HFFc6 (cell line): ENCODE results near the gene PLCB2. TPM values are rescaled to one million over a fixed set of nuclear protein-coding genes. Genes with fewer than 3 reads are reported as not detected.

ENCODE experiments used
- DNase-seq: peaks from one replicate; pipeline ENCODE4 v3.0.0-alpha.2; 2018
- H3K27ac Mint-ChIP-seq: 2 replicates; pipeline ENCODE4 v1.8.0; 2020; ENCODE audit warnings: mild to moderate bottlenecking, mixed read lengths
- H3K27me3 Mint-ChIP-seq: 2 replicates; pipeline ENCODE4 v1.8.0; 2021; ENCODE audit warnings: mild to moderate bottlenecking, moderate library complexity, mixed read lengths; ENCODE audit not compliant: insufficient read depth
- H3K36me3 Mint-ChIP-seq: 2 replicates; pipeline ENCODE4 v1.8.0; 2021; ENCODE audit warnings: low read depth, mixed read lengths
- H3K4me1 Mint-ChIP-seq: 2 replicates; pipeline ENCODE4 v1.8.0; 2020; ENCODE audit warnings: low read depth, mixed read lengths
- H3K4me3 Mint-ChIP-seq: 2 replicates; pipeline ENCODE4 v1.8.0; 2020; ENCODE audit warnings: mild to moderate bottlenecking, moderate library complexity, mixed read lengths
- H3K9me3 Mint-ChIP-seq: 2 replicates; pipeline ENCODE4 v1.8.0; 2020; ENCODE audit warnings: mild to moderate bottlenecking, mixed read lengths
- CTCF ChIP-seq: fragments of 200-600 bp; sonication (generic); IDR thresholded peaks from 2 replicates; pipeline ENCODE4 v1.5.0; 2021; ENCODE audit warnings: antibody characterized with exemption, mild to moderate bottlenecking
- total RNA-seq, 6 experiments: library from RNA; stranded (reverse); fragmentation: NEBNext Ultra II Directional; extraction: Animal tissue kit (Norgen Biotek cat#: 25700); gene quantifications; 2 replicates in 1 of 6; 3 replicates in 5 of 6; pipeline ENCODE4 v1.2.3, GENCODE V29; 2021

PLCB2 gene
- total RNA-seq, 6 experiments from 2014 or later = 0.12 to 1.0 (median 0.48) TPM

- no peak for TF ChIP-seq CTCF
- DNase-seq = no peak
- Mint-ChIP-seq H3K27me3 (peaks cover 10% of the 10 kb centered on the region), H3K4me3 (no peak overlapping the region), H3K27ac (no peak overlapping the region), H3K9me3 (no peaks in the 10 kb centered on the region), H3K36me3 (no peaks in the 10 kb centered on the region), H3K4me1 (peaks cover 3% of the 10 kb centered on the region)
Measured at GRCh38 chr15:40271685-40272484, 35.9 kb downstream of the PLCB2 start.

- TF ChIP-seq CTCF = no peak
Measured at GRCh38 chr15:40270246-40270995, 37.3 kb downstream of the PLCB2 start.

GRCh38 chr15:40269604-40270003 is 38.1 kb downstream of the PLCB2 start:
- Mint-ChIP-seq H3K36me3 (no peaks in the 10 kb centered on the region), H3K27me3 (peaks cover 9% of the 10 kb centered on the region), H3K9me3 (no peaks in the 10 kb centered on the region), H3K4me3 (no peak overlapping the region), H3K27ac (no peak overlapping the region), H3K4me1 (peaks cover 10% of the 10 kb centered on the region)
- no peak for DNase-seq
- TF ChIP-seq CTCF = no peak

More at GRCh38 chr15:40270246-40270995, 37.3 kb downstream of the PLCB2 start:
- H3K27me3 Mint-ChIP-seq = peaks cover 9% of the 10 kb centered on the region
- H3K4me1 Mint-ChIP-seq = peaks cover 10% of the 10 kb centered on the region
- no peaks in the 10 kb centered on the region for H3K36me3 Mint-ChIP-seq
- H3K4me3 Mint-ChIP-seq = no peak overlapping the region
- no peak overlapping the region for H3K27ac Mint-ChIP-seq
- no peak for DNase-seq
- H3K9me3 Mint-ChIP-seq = no peaks in the 10 kb centered on the region

- Mint-ChIP-seq H3K4me1 (peaks cover 20% of the 10 kb centered on the region), H3K9me3 (no peaks in the 10 kb centered on the region), H3K27ac (no peak overlapping the region), H3K4me3 (no peak overlapping the region), H3K27me3 (peaks cover 9% of the 10 kb centered on the region), H3K36me3 (no peaks in the 10 kb centered on the region)
- no peak for TF ChIP-seq CTCF
- DNase-seq = no peak
Measured at GRCh38 chr15:40267670-40268069, 40.1 kb downstream of the PLCB2 start.

GRCh38 chr15:40266828-40267304 is 40.9 kb downstream of the PLCB2 start:
- Mint-ChIP-seq H3K36me3 (no peaks in the 10 kb centered on the region), H3K9me3 (no peaks in the 10 kb centered on the region), H3K4me1 (peaks cover 24% of the 10 kb centered on the region), H3K27ac (peak overlapping the region; percentile 86), H3K4me3 (no peak overlapping the region), H3K27me3 (peaks cover 9% of the 10 kb centered on the region)
- DNase-seq = peak; percentile 90
- no peak for TF ChIP-seq CTCF
